PC-3 (cell line): ENCODE measurements around the gene ROCK2.

ENCODE experiments used
- CTCF ChIP-seq: fragments of 300-600 bp; sonication (generic); conservative IDR thresholded peaks from 2 replicates; pipeline ENCODE4 v1.5.1; 2017; ENCODE audit warnings: antibody characterized with exemption, low read depth, mild to moderate bottlenecking, low read length
- EZH2 ChIP-seq: fragments of 300-600 bp; sonication (generic); IDR thresholded peaks from one replicate; pipeline ENCODE4 v1.6.1; 2017; ENCODE audit warnings: antibody characterized with exemption, mild to moderate bottlenecking, low read length; ENCODE audit not compliant: unreplicated experiment
- EZH2phosphoT487 ChIP-seq: fragments of 300-600 bp; sonication (generic); IDR thresholded peaks from 2 replicates; pipeline ENCODE4 v1.6.1; 2018; ENCODE audit warnings: mild to moderate bottlenecking, antibody characterized with exemption, low read length, borderline replicate concordance

GRCh38 chr2:11169333-11169732 lies 175.1 kb downstream of the ROCK2 start:
- no peak for TF ChIP-seq CTCF
- TF ChIP-seq EZH2: no peak
- TF ChIP-seq EZH2phosphoT487: no peak
